CD4-positive, alpha-beta T cell treated with Interleukin-4 for 1 hour (primary cell): ENCODE measurements around the gene FRZB.
"Not testable (repeated sequence)": the region's sequence is repeated elsewhere in the genome, so short reads cannot be mapped to it uniquely, and the experiment has no call there.

Experiments
- DNase-seq, 2 donors: peaks; one replicate each; pipeline ENCODE4 v3.0.0-alpha.2; 2020 to 2022

Gene FRZB

GRCh38 chr2:182890305-182890704, 23.9 kb upstream of the FRZB start:
- DNase-seq: no peak

- no peak for DNase-seq
These were observed 21.4 kb upstream of the FRZB start for GRCh38 chr2:182887753-182888415.

- DNase-seq: no peak
These were observed 20.7 kb upstream of the FRZB start for GRCh38 chr2:182887093-182887492.

- DNase-seq: no peak
These were observed 19.3 kb upstream of the FRZB start for GRCh38 chr2:182885771-182886170.

GRCh38 chr2:182883451-182883850, 17.0 kb upstream of the FRZB start:
- no peak for DNase-seq

DNA sequence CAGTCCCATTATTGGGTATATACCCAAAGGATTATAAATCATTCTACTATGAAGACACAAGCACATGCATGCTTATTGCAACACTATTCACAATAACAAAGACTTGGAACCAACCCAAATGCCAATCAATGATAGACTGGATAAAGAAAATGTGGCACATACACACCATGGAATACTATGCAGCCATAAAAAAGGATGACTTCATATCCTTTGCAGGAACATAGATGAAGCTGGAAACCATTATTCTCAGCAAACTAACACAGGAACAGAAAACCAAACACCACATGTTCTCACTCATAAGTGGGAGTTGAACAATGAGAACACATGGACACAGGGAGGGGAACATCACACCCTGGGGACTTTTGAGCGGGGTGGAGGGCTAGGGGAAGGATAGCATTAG, 13.7 kb upstream of the FRZB start:
- DNase-seq: not testable (repeated sequence)

DNA sequence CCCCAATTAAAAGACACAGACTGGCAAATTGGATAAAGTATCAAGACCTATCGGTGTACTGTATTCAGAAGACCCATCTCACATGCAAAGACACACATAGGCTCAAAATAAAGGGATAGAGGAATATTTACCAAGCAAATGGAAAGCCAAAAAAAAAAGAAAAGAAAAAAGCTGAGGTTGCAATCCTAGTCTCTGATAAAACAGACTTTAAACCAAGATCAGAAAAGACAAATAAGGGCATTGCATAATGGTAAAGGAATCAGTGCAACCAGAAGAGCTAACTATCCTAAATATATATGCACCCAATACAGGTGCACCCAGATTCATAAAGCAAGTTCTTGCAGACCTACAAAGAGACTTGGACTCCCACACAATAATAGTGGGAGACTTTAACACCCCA, 10.2 kb upstream of the FRZB start:
- not testable (repeated sequence) for DNase-seq

DNA sequence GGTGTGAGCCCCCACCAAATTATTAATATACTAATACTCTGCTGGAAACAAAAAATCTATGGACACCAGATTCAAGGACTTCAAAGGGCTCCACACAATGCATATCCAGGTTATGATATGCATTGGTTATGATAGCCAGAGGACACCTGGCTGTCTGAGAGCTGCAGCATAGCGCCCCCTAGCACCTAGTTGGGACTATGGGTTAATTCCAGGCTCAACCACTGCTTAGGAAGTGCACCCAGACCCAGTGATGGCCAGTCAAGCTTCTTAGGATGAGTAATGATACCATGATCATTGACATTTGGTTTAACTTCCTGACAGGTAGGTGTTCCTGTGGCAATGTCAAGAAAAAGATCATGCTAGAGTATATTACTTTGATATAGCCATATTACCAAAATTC, 3.8 kb upstream of the FRZB start:
- no peak for DNase-seq

DNA sequence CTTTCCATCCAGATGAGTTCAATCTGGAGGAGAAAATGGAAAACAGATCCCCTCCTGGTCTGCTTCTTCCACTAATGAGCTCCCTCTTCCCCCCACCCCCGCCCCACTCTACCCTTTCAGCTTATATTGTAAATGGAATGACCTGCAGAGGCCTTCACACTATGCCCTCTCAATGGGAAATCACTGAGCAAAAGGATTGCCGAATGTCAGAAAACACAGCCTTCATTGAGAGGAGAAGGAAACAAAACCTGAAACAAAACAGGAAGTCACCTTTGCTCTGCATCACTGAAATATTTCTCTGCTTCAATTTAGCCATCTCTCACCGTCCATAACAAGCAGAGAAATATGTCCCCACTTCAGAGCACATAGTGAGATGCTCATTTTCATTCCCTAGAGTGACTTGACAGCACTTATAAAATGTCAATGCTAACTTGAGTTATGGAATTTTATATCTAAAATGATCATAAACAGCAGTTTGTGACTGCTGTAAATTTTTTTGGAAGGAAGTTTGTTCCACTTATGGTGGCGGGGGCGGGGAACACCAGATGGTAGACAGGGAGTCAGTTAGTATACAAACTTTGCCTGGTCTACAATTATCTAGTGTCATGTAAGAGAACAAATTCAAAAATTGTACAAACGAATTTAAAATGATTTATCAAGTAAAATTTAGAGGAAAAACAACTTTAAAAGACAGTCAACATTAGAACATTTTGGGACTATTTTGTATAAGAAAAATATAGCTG, 1.8 kb upstream of the FRZB start:
- DNase-seq: no peak

DNA sequence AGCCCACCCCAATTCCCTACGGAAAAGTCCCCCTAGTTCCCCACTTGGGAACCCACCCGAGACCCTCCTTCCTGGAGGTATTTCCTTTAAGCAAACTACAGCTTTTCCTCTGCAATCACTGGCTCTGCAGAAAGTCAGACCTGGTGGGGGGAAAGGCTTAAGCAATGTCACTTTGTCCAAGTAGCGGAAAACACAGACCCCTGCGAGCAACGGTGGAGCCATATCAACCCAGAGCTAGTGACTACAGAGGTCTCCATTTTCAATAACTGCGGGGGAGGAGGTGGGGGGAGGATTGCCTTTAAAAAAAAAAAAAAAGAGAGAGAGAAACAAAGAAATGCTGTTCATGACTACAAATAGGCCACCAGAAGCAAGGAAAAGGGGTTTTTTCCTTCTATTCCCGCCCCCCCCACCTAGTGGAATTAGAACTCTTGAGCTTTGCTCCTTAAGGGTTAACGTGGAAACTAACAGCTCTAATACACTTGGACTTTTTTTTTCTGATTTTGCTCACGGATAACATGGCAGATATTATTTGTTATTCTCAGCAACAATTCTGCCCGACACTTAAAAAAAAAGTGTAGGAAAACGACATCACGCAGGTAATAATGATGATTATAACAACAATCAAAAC, 1.1 kb upstream of the FRZB start:
- DNase-seq: no peak

GRCh38 chr2:182866095-182866460, 359 bp downstream of the FRZB start:
- DNase-seq: no peak

DNA sequence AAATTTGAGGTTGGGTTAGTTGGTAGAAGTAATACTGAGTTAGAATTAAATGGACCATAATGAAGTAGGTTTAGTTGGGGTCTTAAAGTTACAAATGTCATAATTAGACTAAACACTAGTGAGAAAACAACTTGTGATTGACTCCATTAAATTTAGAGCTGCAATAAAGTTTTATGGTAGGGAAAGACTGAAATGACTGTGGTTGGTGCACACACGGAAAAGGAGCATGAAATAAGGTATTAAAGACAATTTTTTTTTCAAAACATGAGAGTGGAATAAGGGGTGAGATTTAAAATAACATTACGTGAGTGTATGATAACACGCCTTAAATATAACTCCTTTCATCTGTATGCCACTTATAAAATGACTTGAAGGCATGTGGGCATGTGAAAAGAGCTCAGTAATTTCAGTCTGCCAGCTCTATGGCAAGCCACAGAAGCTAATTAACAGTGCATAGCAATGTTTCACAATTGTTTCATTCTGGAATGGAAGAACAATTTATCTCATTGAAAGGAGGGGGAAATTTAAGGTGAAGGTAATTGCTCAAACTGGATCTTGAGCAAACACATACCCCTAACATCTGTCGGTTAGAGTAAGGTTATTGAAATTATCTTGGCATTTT, 1.4 kb downstream of the FRZB start:
- DNase-seq: no peak

GRCh38 chr2:182863642-182864041, 2.8 kb downstream of the FRZB start:
- no peak for DNase-seq

DNA sequence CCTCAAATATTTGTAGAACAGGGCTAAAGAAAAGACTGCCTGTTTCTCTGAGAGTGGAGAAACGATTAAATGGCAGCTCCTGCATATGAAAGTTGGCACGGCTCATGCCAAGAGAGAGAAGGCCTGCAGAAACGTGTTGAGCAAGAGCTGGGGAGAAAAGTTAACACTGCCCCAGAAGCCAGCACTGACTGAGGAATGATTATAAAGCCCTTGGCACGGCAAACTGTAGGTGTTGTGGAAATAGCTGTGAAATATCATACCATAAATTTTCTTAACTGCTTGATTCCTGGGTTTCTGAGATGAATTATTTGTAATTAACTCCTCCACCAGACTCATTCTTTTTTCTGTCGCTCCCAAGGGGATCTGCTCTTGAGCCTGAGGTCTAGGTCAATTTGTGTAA, 4.3 kb downstream of the FRZB start:
- no peak for DNase-seq

DNA sequence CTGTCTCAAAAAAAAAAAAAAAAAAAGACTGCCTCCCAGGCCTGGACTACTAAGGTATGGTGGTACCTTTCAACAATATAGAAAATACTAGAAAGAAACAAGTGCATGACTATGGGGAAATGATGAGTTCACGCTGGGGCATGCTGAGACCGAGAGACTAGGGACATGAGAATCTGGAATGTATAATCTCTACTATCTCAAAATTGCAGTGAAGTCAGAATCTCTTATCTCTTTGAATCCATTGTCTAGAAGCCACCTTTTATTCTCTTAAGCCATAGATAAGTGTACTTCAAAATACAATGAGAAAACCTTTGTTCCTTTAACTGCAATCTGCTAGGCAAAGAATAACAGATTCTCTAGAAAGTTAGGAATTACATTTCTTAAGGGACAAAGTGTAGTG, 5.6 kb downstream of the FRZB start:
- no peak for DNase-seq

DNA sequence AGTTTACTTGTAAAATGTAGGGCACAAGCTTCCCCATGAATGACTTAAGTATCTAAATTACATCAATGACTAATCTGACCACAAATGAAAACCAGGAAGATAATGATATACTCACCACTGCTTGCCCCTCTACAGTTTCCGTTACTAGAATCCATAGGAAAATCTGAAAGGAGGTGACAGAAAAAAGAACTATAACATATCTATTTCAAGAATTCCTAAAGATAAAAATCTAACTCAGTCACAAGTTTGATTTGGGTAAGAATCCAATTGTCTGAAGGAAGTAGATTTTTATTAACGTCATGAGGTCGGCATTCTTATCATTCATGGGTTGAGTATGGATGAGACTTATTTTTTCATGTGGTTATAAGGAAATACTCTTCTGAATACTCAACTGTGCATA, 7.8 kb downstream of the FRZB start:
- no peak for DNase-seq

- DNase-seq: no peak
These were observed 11.1 kb downstream of the FRZB start for GRCh38 chr2:182855376-182855775.

GRCh38 chr2:182854375-182855105, 11.9 kb downstream of the FRZB start:
- no peak for DNase-seq

DNA sequence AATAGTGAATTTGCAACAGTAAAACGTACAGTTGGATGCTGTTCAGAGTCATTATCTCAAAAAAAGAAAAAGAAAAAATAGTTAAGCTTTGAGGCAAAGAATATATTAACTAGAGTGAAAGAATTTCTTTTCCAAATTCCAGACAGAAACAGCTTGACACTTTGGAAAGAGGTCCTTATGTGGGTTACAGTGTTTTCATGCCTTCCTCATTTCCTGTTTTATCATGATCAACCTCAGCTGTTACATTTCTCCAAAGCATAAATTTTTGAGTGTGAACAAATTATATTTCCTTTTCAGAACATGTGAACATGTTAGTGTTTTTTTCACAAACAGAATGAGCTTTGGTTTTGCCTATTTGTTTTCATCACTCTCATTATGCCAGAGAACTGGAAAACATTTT, 13.6 kb downstream of the FRZB start:
- no peak for DNase-seq

DNA sequence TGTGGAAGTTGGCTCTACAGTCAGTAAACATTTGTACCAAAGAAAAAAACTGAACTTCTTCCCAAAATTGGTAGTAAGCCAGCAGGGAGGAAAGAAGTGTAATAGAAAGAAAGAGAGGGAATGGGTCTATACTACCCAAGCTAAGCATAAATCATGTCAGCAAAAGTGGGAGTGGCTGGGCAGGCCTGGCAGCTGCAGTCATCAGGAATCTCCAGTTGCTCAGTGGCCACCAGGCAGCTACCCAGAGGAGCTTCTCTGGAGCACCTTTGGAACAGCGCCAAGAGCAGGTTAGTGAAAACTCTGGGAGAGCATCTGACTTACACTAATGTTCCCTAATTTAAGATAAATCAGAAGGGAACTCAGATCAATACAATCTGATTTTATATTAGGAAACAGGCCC, 14.3 kb downstream of the FRZB start:
- no peak for DNase-seq

DNA sequence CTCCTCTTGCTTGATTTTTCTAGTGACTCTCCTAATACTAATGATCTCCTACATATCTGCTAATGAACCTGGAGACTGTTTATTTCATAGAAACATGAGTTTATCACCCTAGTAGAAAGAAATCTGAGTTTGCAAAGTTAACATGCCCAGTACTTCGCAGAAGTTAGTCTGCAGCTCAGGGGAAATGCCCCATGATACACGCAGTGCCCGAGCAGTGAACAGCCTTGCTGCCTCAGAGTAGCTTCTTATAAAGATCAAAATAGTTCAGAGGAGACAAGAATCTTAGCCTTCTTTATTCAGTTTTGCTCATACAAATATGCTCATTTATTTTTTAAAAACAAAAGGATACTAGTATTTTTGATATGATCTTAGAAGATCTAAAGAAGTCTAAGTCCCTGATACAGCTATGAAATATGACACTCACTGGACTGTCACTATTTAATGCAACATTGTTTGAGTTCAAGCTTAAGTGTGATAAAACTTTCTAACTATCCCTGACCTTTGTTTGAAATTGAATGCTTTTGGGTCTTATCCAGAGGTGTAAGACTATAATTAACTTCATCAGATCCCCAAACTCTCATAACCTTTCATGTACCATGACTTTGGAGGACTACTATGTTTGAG, 20.5 kb downstream of the FRZB start:
- no peak for DNase-seq

DNA sequence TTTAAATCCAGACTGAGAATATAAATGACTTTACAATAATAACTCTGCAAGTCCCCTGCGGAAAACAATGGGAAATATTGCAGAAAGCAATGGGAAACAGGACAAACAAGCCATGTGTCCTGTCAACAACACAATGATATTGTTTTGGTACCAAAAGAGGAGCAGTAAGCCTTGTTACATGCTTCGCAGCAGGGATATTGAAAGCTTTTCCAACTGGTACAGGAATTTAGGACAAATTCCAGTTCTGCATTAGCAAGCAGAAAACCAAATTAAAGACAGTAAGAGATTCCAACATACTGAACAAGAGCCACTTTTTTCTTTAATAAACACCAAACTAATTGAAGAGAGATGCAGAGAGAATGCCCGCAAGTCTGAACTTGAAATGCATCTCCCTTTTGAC, 30.0 kb downstream of the FRZB start:
- DNase-seq: no peak

DNA sequence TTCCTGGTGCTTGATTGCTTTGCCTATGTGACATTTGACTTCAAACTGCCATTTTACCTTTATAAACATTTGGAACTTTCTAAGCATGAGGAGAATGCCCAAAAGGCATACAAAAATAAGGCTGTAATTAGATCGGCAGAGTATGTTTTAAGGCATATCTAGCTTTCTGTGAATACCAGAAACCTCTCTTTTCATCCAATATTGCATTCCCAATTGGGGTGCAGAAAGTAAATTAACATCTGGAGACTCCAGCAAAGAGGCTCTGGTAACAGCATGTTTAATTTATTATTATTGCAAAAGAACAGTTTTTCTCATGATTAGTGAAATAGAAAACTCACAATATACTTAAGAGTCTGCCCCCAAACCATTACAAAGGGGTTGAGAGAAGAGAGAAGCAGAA, 32.1 kb downstream of the FRZB start:
- DNase-seq: no peak
